Kidney epithelial cell (primary cell): ENCODE measurements around the gene FAM9B. TPM values are rescaled to one million over a fixed set of nuclear protein-coding genes. Genes with fewer than 3 reads are reported as not detected.

Experiments used
- DNase-seq: peaks from one replicate; pipeline ENCODE4 v3.0.0-alpha.2; 2010; ENCODE audit warnings: low read depth
- H3K27me3 ChIP-seq: 2 replicates; pipeline ENCODE4 v1.6.0; 2011; ENCODE audit warnings: low read length; ENCODE audit not compliant: control insufficient read depth, insufficient read depth
- H3K36me3 ChIP-seq: 2 replicates; pipeline ENCODE4 v1.5.1; 2011; ENCODE audit warnings: low read length; ENCODE audit not compliant: control insufficient read depth, insufficient read depth
- H3K4me3 ChIP-seq: 2 replicates; pipeline ENCODE4 v1.5.1; 2011; ENCODE audit warnings: low read depth, mild to moderate bottlenecking, control low read depth, low read length
- total RNA-seq: library from RNA; depleted of rRNA; stranded (reverse); fragments of >200 nt; gene quantifications from 2 replicates; pipeline ENCODE4 v1.2.3, GENCODE V29; 2015
- TF ChIP-seq, protein P1 (sequence below): IDR thresholded peaks from 2 replicates; pipeline ENCODE4 v1.5.1; 2011; ENCODE audit warnings: mild to moderate bottlenecking, moderate library complexity, low read length, control low read depth, inconsistent platforms; ENCODE audit not compliant: insufficient read depth, poor library complexity, severe bottlenecking

Gene FAM9B
- total RNA-seq, 1 donor from 2014 or later: not detected

DNA sequence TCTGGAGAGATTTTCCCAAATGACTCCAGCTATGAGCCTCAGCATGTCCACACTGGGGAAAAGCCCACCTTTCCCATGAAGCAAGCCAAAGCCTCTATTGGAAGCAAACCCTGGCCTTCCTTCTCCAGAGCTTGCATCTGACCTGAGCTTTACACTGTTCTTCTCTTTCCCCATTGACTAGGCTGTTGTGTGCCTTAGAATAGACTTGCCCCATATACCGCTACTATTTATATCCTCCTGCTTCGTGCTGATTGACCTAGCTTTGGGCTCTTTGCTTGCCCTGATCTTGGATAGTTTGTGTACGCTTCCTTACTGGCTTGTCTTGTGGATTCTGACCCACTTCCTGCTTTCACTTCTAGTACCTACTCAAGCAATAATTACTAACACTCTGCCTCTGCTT lies 30.9 kb downstream of the FAM9B start:
- no peaks in the 10 kb centered on the region for H3K36me3 ChIP-seq
- H3K4me3 ChIP-seq: no peak overlapping the region
- DNase-seq: no peak
- TF ChIP-seq, protein P1, sequence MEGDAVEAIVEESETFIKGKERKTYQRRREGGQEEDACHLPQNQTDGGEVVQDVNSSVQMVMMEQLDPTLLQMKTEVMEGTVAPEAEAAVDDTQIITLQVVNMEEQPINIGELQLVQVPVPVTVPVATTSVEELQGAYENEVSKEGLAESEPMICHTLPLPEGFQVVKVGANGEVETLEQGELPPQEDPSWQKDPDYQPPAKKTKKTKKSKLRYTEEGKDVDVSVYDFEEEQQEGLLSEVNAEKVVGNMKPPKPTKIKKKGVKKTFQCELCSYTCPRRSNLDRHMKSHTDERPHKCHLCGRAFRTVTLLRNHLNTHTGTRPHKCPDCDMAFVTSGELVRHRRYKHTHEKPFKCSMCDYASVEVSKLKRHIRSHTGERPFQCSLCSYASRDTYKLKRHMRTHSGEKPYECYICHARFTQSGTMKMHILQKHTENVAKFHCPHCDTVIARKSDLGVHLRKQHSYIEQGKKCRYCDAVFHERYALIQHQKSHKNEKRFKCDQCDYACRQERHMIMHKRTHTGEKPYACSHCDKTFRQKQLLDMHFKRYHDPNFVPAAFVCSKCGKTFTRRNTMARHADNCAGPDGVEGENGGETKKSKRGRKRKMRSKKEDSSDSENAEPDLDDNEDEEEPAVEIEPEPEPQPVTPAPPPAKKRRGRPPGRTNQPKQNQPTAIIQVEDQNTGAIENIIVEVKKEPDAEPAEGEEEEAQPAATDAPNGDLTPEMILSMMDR: no peak
- no peaks in the 10 kb centered on the region for H3K27me3 ChIP-seq

DNA sequence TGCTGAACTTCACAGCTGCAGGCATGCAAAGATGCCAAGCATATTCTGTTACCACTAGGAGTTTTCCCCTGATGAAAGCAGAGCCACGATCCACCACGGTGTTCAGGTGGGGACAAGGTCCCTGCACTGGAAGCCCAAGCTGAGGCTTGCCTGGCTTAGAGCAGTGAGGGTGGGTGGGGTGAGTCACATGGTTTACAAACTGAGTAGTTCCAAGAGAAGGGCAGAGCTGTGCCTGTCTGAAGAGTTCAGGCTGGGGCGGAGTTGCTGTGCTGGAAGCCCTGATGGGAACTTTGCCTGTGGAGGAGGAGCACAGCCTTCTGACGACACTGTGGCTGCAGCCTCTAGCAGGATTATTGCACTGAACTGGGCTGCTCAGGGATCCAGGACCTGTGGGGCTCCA lies 45.5 kb downstream of the FAM9B start:
- no peaks in the 10 kb centered on the region for H3K27me3 ChIP-seq
- no peak for DNase-seq
- TF ChIP-seq, protein P1: no peak
- H3K36me3 ChIP-seq: no peaks in the 10 kb centered on the region
- H3K4me3 ChIP-seq: no peak overlapping the region

DNA sequence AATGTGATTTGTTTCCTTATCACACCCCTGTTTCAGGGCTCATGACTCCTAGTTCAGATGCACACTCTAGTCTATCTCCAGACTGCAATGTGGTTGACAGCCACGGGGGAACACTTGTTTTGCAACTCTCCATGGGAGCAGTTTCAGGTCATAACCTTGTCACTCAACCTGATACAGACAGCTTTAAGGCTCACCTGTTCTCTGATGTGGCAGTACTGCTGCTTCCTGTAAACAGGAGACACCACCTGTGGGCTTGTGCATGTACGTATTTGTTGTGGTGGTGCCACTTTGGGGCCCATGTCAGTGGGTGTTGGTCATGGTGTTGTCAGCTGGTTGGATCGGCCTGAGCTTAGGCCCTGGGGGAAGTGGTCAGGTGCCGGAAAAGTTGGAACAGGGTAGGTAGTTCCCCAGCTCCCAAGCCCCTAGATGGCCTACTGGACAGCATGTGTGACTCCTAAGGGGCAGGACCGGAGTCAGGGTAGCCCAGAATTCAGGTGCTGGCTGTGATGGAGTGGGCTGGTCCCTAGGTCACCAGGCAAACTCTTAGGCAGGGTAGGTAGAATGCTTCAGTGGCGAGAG lies 46.2 kb downstream of the FAM9B start:
- H3K36me3 ChIP-seq: no peaks in the 10 kb centered on the region
- no peaks in the 10 kb centered on the region for H3K27me3 ChIP-seq
- H3K4me3 ChIP-seq: no peak overlapping the region
- TF ChIP-seq, protein P1: no peak
- DNase-seq: no peak

- Histone ChIP-seq H3K27me3 (no peaks in the 10 kb centered on the region), H3K4me3 (no peak overlapping the region), H3K36me3 (no peaks in the 10 kb centered on the region)
- DNase-seq: no peak
- TF ChIP-seq, protein P1: no peak
Measured at GRCh38 chrX:8984231-8984630, 49.7 kb downstream of the FAM9B start.

- DNase-seq: no peak
- Histone ChIP-seq H3K27me3 (no peaks in the 10 kb centered on the region), H3K36me3 (no peaks in the 10 kb centered on the region), H3K4me3 (no peak overlapping the region)
- TF ChIP-seq, protein P1: no peak
Measured at GRCh38 chrX:8981723-8982122, 52.2 kb downstream of the FAM9B start.

DNA sequence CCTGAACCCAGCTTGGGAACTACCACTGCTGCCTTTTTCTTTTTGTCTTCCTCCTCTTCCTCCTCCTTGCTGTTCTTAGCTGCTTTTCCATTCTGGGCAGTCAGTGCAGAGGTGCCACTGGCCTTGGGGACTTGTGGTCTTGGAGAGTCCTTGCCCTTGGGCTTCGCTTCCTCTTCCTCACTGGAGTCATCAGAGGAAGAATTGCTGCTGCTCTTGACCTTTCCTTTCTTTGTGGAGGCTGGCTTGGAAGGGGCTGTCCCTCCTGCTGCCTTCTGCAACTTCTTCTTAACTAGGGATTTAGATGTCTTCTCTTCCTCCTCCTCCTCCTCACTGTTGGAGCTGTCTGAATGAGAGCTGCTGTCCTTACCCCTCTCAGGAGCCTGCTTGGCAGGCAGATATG lies 53.2 kb downstream of the FAM9B start:
- Histone ChIP-seq H3K4me3 (no peak overlapping the region), H3K36me3 (no peaks in the 10 kb centered on the region), H3K27me3 (no peaks in the 10 kb centered on the region)
- TF ChIP-seq, protein P1: no peak
- no peak for DNase-seq
